Measurements from ENCODE around the gene BTLA. TPM values are rescaled to one million over a fixed set of nuclear protein-coding genes. Genes with fewer than 3 reads are reported as not detected.

BTLA gene
- total RNA-seq, 2 donors from 2014 or later: 0.32 to 1.1 TPM

DNA sequence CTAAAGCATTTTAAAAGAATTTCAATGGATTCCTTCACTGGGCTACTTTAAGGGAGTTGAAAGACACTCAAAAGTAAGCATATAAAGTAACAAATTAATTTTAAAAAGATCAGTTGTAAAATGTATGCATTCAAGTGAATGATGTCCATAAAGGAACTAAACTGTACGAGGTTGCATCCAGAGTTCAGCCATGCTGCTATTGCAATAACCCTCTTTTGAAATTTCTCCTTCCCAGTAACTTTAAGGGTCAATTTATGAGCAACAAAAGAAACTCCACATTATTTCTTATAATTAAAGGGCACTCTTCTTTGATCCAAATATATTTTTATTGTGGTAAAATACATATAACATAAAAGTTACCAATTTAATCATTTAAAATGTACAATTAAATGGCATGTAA, 22.9 kb downstream of the BTLA start:
- no peak overlapping the region for H3K9ac ChIP-seq (ENCODE audit: low read depth in 2 of 2, low read length in 2 of 2)
- no peaks in the 10 kb centered on the region for H3K36me3 ChIP-seq
- no peak for DNase-seq
- intact Hi-C loops (cut with DNase I): no loop called here
- TF ChIP-seq, protein P1, sequence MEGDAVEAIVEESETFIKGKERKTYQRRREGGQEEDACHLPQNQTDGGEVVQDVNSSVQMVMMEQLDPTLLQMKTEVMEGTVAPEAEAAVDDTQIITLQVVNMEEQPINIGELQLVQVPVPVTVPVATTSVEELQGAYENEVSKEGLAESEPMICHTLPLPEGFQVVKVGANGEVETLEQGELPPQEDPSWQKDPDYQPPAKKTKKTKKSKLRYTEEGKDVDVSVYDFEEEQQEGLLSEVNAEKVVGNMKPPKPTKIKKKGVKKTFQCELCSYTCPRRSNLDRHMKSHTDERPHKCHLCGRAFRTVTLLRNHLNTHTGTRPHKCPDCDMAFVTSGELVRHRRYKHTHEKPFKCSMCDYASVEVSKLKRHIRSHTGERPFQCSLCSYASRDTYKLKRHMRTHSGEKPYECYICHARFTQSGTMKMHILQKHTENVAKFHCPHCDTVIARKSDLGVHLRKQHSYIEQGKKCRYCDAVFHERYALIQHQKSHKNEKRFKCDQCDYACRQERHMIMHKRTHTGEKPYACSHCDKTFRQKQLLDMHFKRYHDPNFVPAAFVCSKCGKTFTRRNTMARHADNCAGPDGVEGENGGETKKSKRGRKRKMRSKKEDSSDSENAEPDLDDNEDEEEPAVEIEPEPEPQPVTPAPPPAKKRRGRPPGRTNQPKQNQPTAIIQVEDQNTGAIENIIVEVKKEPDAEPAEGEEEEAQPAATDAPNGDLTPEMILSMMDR (IDR thresholded peaks at IDR 0.05): no peak
- no peaks in the 10 kb centered on the region for H3K4me1 ChIP-seq
- H3K27me3 ChIP-seq: no peaks in the 10 kb centered on the region
- H3K4me3 ChIP-seq: no peak overlapping the region
- no peaks in the 10 kb centered on the region for H3K9me3 ChIP-seq
- no peak overlapping the region for H3K27ac ChIP-seq

DNA sequence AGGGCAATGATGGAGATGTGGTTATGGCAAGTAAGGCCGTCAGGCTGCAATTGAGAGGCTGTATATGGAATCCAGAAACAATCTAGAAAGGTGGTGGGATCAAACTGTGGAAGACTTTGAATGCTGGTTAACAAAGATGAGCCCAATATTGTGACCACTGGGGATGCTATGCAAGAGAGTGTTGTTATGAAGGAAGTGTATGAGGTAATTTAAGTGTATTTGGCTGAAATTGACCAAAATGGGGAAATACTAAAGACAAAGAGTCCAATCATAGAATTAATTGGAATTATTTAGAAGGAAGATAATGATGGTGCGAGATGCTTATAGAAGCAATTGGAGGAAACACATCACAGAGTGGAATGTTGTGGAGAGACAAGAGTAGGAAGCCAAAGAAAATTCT, 24.5 kb downstream of the BTLA start:
- no peak for DNase-seq
- Histone ChIP-seq H3K27ac (no peak overlapping the region), H3K27me3 (no peaks in the 10 kb centered on the region), H3K9ac (ENCODE audit: low read depth in 2 of 2, low read length in 2 of 2) (no peak overlapping the region), H3K9me3 (no peaks in the 10 kb centered on the region), H3K36me3 (no peaks in the 10 kb centered on the region), H3K4me1 (no peaks in the 10 kb centered on the region), H3K4me3 (no peak overlapping the region)
- TF ChIP-seq, protein P1 (IDR thresholded peaks at IDR 0.05): no peak
- intact Hi-C loops (cut with DNase I): no loop called here

DNA sequence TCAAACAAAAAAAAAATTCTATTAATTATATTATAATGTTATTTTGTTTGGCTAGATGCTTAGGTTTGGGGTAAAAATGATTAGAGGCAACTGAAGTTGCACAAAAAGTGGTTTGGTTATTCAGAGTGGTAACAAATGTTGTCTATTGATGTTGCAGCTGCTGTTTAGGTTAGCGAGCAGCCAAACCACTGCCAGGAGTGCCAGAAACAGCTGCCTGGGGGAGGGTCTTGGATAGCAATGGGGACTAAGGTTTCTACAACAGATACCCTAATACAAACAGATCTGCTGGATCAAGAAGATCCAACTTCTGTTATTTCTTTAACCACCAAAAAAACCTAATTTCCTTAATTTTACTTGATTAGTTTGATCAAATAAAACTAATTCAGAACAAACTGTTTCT, 26.6 kb downstream of the BTLA start:
- no peak for DNase-seq
- Histone ChIP-seq H3K4me3 (no peak overlapping the region), H3K36me3 (no peaks in the 10 kb centered on the region), H3K9me3 (no peaks in the 10 kb centered on the region), H3K4me1 (no peaks in the 10 kb centered on the region), H3K27me3 (no peaks in the 10 kb centered on the region), H3K27ac (no peak overlapping the region), H3K9ac (ENCODE audit: low read depth in 2 of 2, low read length in 2 of 2) (no peak overlapping the region)
- intact Hi-C loops (cut with DNase I): no loop called here
- TF ChIP-seq, protein P1 (IDR thresholded peaks at IDR 0.05): no peak

DNA sequence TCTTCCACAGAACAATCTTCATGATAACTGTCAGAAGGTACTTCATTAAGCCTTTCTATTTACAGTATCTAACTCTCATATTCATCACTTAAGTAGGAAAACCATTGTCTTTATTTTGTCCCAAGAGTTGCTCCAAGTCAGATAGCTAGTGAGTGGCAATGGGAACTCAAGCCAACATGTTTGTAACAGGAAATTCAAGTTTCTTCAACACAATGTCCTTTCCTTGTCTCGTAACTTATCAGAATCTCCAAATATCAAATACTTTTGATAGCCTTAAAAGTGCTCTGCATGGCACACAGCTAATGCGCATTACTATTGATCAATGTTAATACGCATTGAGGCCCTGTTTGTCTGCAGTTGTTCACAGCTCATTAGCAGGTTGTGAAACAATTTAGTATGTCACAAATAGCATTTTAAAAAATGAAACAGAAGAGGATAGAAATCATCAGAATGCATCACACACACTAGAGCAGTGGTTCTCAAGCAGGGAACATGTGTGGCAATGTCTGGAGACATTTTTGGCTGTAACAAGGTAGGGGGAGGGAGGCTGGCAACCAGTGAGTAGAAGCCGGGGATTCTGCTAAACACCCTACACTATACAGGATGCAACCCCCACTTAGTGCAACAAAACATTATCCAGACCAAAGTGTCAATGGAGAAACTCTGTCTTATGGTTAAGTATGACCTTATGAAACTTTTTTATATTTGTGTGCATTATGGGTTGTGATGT, 27.5 kb downstream of the BTLA start:
- TF ChIP-seq, protein P1 (IDR thresholded peaks at IDR 0.05): no peak
- Histone ChIP-seq H3K4me1 (no peaks in the 10 kb centered on the region), H3K36me3 (no peaks in the 10 kb centered on the region), H3K27me3 (no peaks in the 10 kb centered on the region), H3K4me3 (no peak overlapping the region), H3K27ac (no peak overlapping the region), H3K9ac (ENCODE audit: low read depth in 2 of 2, low read length in 2 of 2) (no peak overlapping the region), H3K9me3 (no peaks in the 10 kb centered on the region)
- intact Hi-C loops (cut with DNase I): no loop called here
- no peak for DNase-seq

DNA sequence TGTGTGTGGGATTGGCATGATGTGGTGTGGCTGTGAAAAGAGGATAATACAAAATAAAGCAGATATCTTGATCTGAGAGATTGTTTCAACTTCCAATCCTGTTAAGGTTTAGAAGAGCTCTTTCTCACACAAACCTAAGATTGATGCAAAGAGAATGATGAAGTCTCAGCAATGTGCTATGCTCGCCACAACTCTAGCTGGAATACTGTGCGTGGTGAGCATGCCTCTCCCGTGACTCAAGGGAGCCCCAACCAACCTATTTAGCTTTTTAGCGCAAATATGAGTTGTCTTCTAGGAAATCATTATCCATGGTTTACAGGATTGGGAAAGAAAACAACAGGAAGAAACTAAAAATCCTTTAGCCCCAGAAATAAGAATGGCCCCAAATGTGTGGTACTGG, 28.5 kb downstream of the BTLA start:
- no peaks in the 10 kb centered on the region for H3K9me3 ChIP-seq
- TF ChIP-seq, protein P1 (IDR thresholded peaks at IDR 0.05): no peak
- H3K4me1 ChIP-seq: no peaks in the 10 kb centered on the region
- no peak overlapping the region for H3K9ac ChIP-seq (ENCODE audit: low read depth in 2 of 2, low read length in 2 of 2)
- no peak overlapping the region for H3K4me3 ChIP-seq
- no peaks in the 10 kb centered on the region for H3K27me3 ChIP-seq
- H3K27ac ChIP-seq: no peak overlapping the region
- no peak for DNase-seq
- intact Hi-C loops (cut with DNase I): no loop called here
- H3K36me3 ChIP-seq: no peaks in the 10 kb centered on the region

Data from colonic mucosa (tissue), 4 donors.